ENCODE results near the gene NEUROD2. TPM values are rescaled to one million over a fixed set of nuclear protein-coding genes. Genes with fewer than 3 reads are reported as not detected.

NEUROD2 gene
- total and polyA plus RNA-seq, 2 experiments from 2014 or later = not detected

DNA sequence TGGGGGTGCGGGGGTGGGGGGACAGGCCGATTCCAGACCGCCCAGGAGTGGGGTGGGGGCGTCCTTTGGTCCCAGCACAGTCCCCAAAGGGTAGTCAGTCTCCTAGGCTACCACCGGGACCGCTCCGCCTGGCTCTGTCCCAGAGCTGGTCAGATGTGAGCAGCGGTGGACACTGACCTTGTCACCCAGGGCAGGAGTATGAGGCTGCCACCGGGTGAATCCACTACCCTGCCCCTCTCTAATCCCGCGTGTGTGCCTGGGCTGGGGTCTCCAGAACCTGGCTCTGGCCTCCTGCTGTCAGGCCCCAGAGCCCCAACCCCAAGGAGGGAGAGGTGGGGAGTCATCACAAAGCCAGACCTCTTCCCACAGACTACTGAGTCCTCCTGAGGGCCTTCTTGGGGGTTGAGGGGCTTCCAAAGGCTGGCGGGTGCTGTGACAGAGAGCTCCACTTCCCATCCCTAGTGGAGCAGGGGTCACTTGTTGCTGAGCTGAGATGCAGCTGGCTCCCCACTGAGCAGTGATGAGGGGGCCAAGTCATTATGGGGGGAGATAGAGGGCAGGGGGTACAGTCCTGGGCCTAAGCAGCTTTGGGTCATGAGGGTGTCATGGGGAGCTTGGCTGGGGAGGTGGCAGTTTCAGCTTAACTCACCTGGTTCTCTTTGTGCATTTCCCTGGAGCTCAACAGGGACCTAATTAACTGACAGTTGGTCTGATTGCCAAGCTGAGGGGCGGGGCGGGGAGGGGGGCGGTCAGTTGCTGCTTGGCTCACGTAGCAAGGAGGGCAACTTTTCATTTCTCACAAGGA is 20.2 kb upstream of the NEUROD2 start:
- Mint-ChIP-seq H3K27ac (no peak overlapping the region), H3K27me3 (ENCODE audit: insufficient read depth, low read depth, poor library complexity) (peaks cover 60% of the 10 kb centered on the region), H3K4me1 (peaks cover 74% of the 10 kb centered on the region), H3K9me3 (no peaks in the 10 kb centered on the region; the same call in 2 of the 3 replicates), H3K36me3 (ENCODE audit: low read depth) (0 out of 3 replicates have a peak, but pooled peaks cover 2% of the 10 kb centered on the region), H3K4me3 (peak overlapping the region; percentile 86)
- H4K20me1 ChIP-seq (replicated peaks; ENCODE audit: insufficient read depth) = no peaks in the 10 kb centered on the region
- peak overlapping the region; percentile 95 for H3K4me2 ChIP-seq
- H3F3A ChIP-seq (replicated peaks; ENCODE audit: low read depth) = 0 out of 2 replicates have a peak, but pooled peaks cover 10% of the 10 kb centered on the region
- no peaks in the 10 kb centered on the region for H3K9me2 ChIP-seq (ENCODE audit: insufficient read depth)
- ATAC-seq (peak; percentile 4), DNase-seq (ENCODE audit: low spot score) (peak; percentile 38)
- no peak overlapping the region for H2AFZ ChIP-seq
- no peak for TF ChIP-seq STAT1 (IDR thresholded peaks at IDR 0.05; ENCODE audit: unreplicated experiment)
- TF ChIP-seq POLR2AphosphoS5 (IDR thresholded peaks at IDR 0.05; ENCODE audit: low read depth) = no peak
- no peak for TF ChIP-seq JUNB (IDR thresholded peaks at IDR 0.05; ENCODE audit: unreplicated experiment)
- TF ChIP-seq, protein P1, sequence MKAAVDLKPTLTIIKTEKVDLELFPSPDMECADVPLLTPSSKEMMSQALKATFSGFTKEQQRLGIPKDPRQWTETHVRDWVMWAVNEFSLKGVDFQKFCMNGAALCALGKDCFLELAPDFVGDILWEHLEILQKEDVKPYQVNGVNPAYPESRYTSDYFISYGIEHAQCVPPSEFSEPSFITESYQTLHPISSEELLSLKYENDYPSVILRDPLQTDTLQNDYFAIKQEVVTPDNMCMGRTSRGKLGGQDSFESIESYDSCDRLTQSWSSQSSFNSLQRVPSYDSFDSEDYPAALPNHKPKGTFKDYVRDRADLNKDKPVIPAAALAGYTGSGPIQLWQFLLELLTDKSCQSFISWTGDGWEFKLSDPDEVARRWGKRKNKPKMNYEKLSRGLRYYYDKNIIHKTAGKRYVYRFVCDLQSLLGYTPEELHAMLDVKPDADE (IDR thresholded peaks at IDR 0.05) = no peak
- no peak for TF ChIP-seq ZNF114 (CRISPR knock-in tag; IDR thresholded peaks at IDR 0.05)
- TF ChIP-seq EZH2 (IDR thresholded peaks at IDR 0.05; ENCODE audit: low read depth, unreplicated experiment) = peak; percentile 4
- TF ChIP-seq, protein P2, sequence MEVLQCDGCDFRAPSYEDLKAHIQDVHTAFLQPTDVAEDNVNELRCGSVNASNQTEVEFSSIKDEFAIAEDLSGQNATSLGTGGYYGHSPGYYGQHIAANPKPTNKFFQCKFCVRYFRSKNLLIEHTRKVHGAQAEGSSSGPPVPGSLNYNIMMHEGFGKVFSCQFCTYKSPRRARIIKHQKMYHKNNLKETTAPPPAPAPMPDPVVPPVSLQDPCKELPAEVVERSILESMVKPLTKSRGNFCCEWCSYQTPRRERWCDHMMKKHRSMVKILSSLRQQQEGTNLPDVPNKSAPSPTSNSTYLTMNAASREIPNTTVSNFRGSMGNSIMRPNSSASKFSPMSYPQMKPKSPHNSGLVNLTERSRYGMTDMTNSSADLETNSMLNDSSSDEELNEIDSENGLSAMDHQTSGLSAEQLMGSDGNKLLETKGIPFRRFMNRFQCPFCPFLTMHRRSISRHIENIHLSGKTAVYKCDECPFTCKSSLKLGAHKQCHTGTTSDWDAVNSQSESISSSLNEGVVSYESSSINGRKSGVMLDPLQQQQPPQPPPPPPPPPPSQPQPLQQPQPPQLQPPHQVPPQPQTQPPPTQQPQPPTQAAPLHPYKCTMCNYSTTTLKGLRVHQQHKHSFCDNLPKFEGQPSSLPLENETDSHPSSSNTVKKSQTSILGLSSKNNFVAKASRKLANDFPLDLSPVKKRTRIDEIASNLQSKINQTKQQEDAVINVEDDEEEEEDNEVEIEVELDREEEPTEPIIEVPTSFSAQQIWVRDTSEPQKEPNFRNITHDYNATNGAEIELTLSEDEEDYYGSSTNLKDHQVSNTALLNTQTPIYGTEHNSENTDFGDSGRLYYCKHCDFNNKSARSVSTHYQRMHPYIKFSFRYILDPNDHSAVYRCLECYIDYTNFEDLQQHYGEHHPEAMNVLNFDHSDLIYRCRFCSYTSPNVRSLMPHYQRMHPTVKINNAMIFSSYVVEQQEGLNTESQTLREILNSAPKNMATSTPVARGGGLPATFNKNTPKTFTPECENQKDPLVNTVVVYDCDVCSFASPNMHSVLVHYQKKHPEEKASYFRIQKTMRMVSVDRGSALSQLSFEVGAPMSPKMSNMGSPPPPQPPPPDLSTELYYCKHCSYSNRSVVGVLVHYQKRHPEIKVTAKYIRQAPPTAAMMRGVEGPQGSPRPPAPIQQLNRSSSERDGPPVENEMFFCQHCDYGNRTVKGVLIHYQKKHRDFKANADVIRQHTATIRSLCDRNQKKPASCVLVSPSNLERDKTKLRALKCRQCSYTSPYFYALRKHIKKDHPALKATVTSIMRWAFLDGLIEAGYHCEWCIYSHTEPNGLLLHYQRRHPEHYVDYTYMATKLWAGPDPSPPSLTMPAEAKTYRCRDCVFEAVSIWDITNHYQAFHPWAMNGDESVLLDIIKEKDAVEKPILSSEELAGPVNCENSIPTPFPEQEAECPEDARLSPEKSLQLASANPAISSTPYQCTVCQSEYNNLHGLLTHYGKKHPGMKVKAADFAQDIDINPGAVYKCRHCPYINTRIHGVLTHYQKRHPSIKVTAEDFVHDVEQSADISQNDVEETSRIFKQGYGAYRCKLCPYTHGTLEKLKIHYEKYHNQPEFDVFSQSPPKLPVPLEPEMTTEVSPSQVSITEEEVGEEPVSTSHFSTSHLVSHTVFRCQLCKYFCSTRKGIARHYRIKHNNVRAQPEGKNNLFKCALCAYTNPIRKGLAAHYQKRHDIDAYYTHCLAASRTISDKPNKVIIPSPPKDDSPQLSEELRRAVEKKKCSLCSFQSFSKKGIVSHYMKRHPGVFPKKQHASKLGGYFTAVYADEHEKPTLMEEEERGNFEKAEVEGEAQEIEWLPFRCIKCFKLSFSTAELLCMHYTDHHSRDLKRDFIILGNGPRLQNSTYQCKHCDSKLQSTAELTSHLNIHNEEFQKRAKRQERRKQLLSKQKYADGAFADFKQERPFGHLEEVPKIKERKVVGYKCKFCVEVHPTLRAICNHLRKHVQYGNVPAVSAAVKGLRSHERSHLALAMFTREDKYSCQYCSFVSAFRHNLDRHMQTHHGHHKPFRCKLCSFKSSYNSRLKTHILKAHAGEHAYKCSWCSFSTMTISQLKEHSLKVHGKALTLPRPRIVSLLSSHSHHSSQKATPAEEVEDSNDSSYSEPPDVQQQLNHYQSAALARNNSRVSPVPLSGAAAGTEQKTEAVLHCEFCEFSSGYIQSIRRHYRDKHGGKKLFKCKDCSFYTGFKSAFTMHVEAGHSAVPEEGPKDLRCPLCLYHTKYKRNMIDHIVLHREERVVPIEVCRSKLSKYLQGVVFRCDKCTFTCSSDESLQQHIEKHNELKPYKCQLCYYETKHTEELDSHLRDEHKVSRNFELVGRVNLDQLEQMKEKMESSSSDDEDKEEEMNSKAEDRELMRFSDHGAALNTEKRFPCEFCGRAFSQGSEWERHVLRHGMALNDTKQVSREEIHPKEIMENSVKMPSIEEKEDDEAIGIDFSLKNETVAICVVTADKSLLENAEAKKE (CRISPR knock-in tag; IDR thresholded peaks at IDR 0.05) = no peak
- H3K27ac ChIP-seq (ENCODE audit: low read depth) = no peak overlapping the region
- no peaks in the 10 kb centered on the region for H3K79me2 ChIP-seq (replicated peaks; ENCODE audit: insufficient read depth)
- peaks cover 64% of the 10 kb centered on the region for H3K27me3 ChIP-seq (ENCODE audit: insufficient read depth)
- H3K4me3 ChIP-seq = peak overlapping the region; percentile 91
- H3K36me3 ChIP-seq (ENCODE audit: insufficient read depth) = no peaks in the 10 kb centered on the region
- peaks cover 55% of the 10 kb centered on the region for H3K4me1 ChIP-seq (ENCODE audit: insufficient read depth)
